A673 (cell line): ENCODE measurements around the gene TAS1R3. TPM values are rescaled to one million over a fixed set of nuclear protein-coding genes. Genes with fewer than 3 reads are reported as not detected.
"Not testable (repeated sequence)": the region's sequence is repeated elsewhere in the genome, so short reads cannot be mapped to it uniquely, and the experiment has no call there.

ENCODE experiments used
- BruUV-seq: library from RNA; stranded (reverse); fragments of 400-500 nt; replicated peaks from 2 replicates; lab custom pipeline; 2021; lab: Mats Ljungman, UMichigan
- CTCF ChIA-PET: fragments of 300-600 bp; sonication (Branson Sonifier 250); formaldehyde crosslinking; loops from one replicate; lab custom pipeline; 2022; ENCODE audit warnings: antibody characterized with exemption; lab: Charles Lee
- POLR2A ChIA-PET: fragments of 300-600 bp; sonication (Branson Sonifier 250); formaldehyde crosslinking; loops from one replicate; lab custom pipeline; 2022; ENCODE audit warnings: antibody characterized with exemption; ENCODE audit not compliant: low non-redundant PET; lab: Charles Lee
- DNase-seq: peaks from one replicate; pipeline ENCODE4 v3.0.0-alpha.2; 2015; ENCODE audit warnings: low spot score
- H3K27ac ChIP-seq: fragments of 200-600 bp; sonication (generic); 2 replicates; pipeline ENCODE4 v1.5.1; 2016; ENCODE audit warnings: mixed run types, low read depth, mild to moderate bottlenecking, mixed read lengths, antibody characterized with exemption, low read length; ENCODE audit not compliant: poor library complexity, severe bottlenecking
- H3K27me3 ChIP-seq: fragments of 200-600 bp; sonication (generic); replicated peaks from 2 replicates; pipeline ENCODE4 v1.6.1; 2017; ENCODE audit warnings: mixed run types, low read depth, mild to moderate bottlenecking, mixed read lengths, antibody characterized with exemption, low read length; ENCODE audit not compliant: insufficient read depth, poor library complexity
- H3K36me3 ChIP-seq: fragments of 200-600 bp; sonication (generic); 2 replicates; pipeline ENCODE4 v1.6.1; 2016; ENCODE audit warnings: mixed run types, mild to moderate bottlenecking, mixed read lengths, antibody characterized with exemption, low read length; ENCODE audit not compliant: insufficient read depth, poor library complexity, severe bottlenecking
- H3K4me1 ChIP-seq: fragments of 200-600 bp; sonication (generic); 2 replicates; pipeline ENCODE4 v1.6.1; 2017; ENCODE audit warnings: mixed run types, mild to moderate bottlenecking, mixed read lengths, antibody characterized with exemption, low read length; ENCODE audit not compliant: insufficient read depth, poor library complexity, severe bottlenecking
- H3K4me3 ChIP-seq: fragments of 200-600 bp; sonication (generic); 2 replicates; pipeline ENCODE4 v1.5.1; 2016; ENCODE audit warnings: low read depth, mixed run types, mild to moderate bottlenecking, mixed read lengths, low read length; ENCODE audit not compliant: poor library complexity, severe bottlenecking
- H3K9me3 ChIP-seq: fragments of 200-600 bp; sonication (generic); 2 replicates; pipeline ENCODE4 v1.6.1; 2016; ENCODE audit warnings: mixed run types, low read depth, mild to moderate bottlenecking, mixed read lengths, antibody characterized with exemption, low read length; ENCODE audit not compliant: poor library complexity, severe bottlenecking
- CTCF ChIP-seq: fragments of 300-800, 200-600 bp; sonication (generic); conservative IDR thresholded peaks from 2 replicates; pipeline ENCODE4 v1.5.1; 2017; ENCODE audit warnings: low read depth, mild to moderate bottlenecking, antibody characterized with exemption, low read length, moderate library complexity, mixed read lengths
- EZH2 ChIP-seq: fragments of 200-600 bp; sonication (generic); IDR thresholded peaks from 2 replicates; pipeline ENCODE4 v1.6.1; 2017; ENCODE audit warnings: borderline replicate concordance, low read depth, mild to moderate bottlenecking, mixed read lengths, antibody characterized with exemption, low read length; ENCODE audit not compliant: poor library complexity, severe bottlenecking
- intact Hi-C: fragments of 100-400 bp; cut with micrococcal nuclease; formaldehyde crosslinking; loops from one replicate; pipeline ENCODE4 v1.10.0; 2022; ENCODE audit not compliant: unreplicated experiment
- total RNA-seq: library from RNA; stranded (reverse); gene quantifications from 2 replicates; pipeline ENCODE4 v1.2.3, GENCODE V29; 2021

The TAS1R3 gene
- total RNA-seq, 1 experiment from 2014 or later, result 0.21 TPM

GRCh38 chr1:1314678-1315335 is 16.3 kb upstream of the TAS1R3 start:
- DNase-seq, result no peak
- peaks cover 17% of the 10 kb centered on the region for H3K4me1 ChIP-seq
- H3K36me3 ChIP-seq, result peaks cover 60% of the 10 kb centered on the region
- ChIA-PET CTCF (no interaction called here), POLR2A (no interaction called here)
- no peaks in the 10 kb centered on the region for H3K27me3 ChIP-seq
- H3K9me3 ChIP-seq, result no peaks in the 10 kb centered on the region
- H3K4me3 ChIP-seq, result no peak overlapping the region
- no TSS peak for BruUV-seq
- no peak for TF ChIP-seq CTCF
- no peak for TF ChIP-seq EZH2
- intact Hi-C loops, result no loop called here
- peak overlapping the region; percentile 23 for H3K27ac ChIP-seq

- no peak for TF ChIP-seq CTCF
- no peak for TF ChIP-seq EZH2
- no peaks in the 10 kb centered on the region for H3K9me3 ChIP-seq
- BruUV-seq, result no TSS peak
- CTCF ChIA-PET, result no interaction called here
- peaks cover 14% of the 10 kb centered on the region for H3K4me1 ChIP-seq
- no peak overlapping the region for H3K4me3 ChIP-seq
- no peak for DNase-seq
- no peaks in the 10 kb centered on the region for H3K27me3 ChIP-seq
- H3K27ac ChIP-seq, result peak overlapping the region; percentile 23
- POLR2A ChIA-PET, result no interaction called here
- intact Hi-C loops, result no loop called here
- H3K36me3 ChIP-seq, result peaks cover 66% of the 10 kb centered on the region
Measured at GRCh38 chr1:1315435-1315954, 15.6 kb upstream of the TAS1R3 start.

GRCh38 chr1:1316199-1316598 is 14.9 kb upstream of the TAS1R3 start:
- Histone ChIP-seq H3K36me3 (peaks cover 66% of the 10 kb centered on the region), H3K4me1 (peaks cover 14% of the 10 kb centered on the region)
- POLR2A ChIA-PET, H3K4me3 ChIP-seq, H3K27me3 ChIP-seq, H3K27ac ChIP-seq, CTCF ChIA-PET, intact Hi-C loops, DNase-seq, H3K9me3 ChIP-seq, BruUV-seq: not testable (repeated sequence)

GRCh38 chr1:1317420-1317819 is 13.7 kb upstream of the TAS1R3 start:
- TSS peak; percentile 59 for BruUV-seq
- H3K4me3 ChIP-seq, result no peak overlapping the region
- no peak overlapping the region for H3K27ac ChIP-seq
- ChIA-PET CTCF (no interaction called here), POLR2A (no interaction called here)
- H3K9me3 ChIP-seq, result no peaks in the 10 kb centered on the region
- H3K36me3 ChIP-seq, result peaks cover 63% of the 10 kb centered on the region
- H3K27me3 ChIP-seq, result no peaks in the 10 kb centered on the region
- TF ChIP-seq CTCF, result no peak
- no peak for TF ChIP-seq EZH2
- H3K4me1 ChIP-seq, result peaks cover 14% of the 10 kb centered on the region
- intact Hi-C loops, result no loop called here
- DNase-seq, result no peak
